ENCODE results near the gene SOX11.
"Not testable (repeated sequence)": the region's sequence is repeated elsewhere in the genome, so short reads cannot be mapped to it uniquely, and the experiment has no call there.

The SOX11 gene

GRCh38 chr2:5691985-5692529, at the start of gene SOX11:
Gene SOX11 (plus strand): TSS chr2:5692384. CDS start chr2:5692722, 338 bp downstream.
- DNase-seq, result no peak

GRCh38 chr2:5652734-5653133, 39.5 kb upstream of the SOX11 start:
- not testable (repeated sequence) for DNase-seq

- DNase-seq, result not testable (repeated sequence)
Observed at GRCh38 chr2:5653756-5654155, 38.4 kb upstream of the SOX11 start.

GRCh38 chr2:5657231-5657630, 35.0 kb upstream of the SOX11 start:
- DNase-seq, result no peak

GRCh38 chr2:5660591-5660990, 31.6 kb upstream of the SOX11 start:
- DNase-seq, result no peak

- no peak for DNase-seq
Observed at GRCh38 chr2:5661362-5661761, 30.8 kb upstream of the SOX11 start.

GRCh38 chr2:5664278-5664681, 27.9 kb upstream of the SOX11 start:
- no peak for DNase-seq

- DNase-seq, result no peak
Observed at GRCh38 chr2:5665066-5665465, 27.1 kb upstream of the SOX11 start.

GRCh38 chr2:5666798-5667197, 25.4 kb upstream of the SOX11 start:
- DNase-seq, result no peak

- not testable (repeated sequence) for DNase-seq
Observed at GRCh38 chr2:5667655-5668054, 24.5 kb upstream of the SOX11 start.

GRCh38 chr2:5668682-5669250, 23.4 kb upstream of the SOX11 start:
- DNase-seq, result no peak

- DNase-seq, result no peak
Observed at GRCh38 chr2:5672749-5673144, 19.4 kb upstream of the SOX11 start.

- DNase-seq, result no peak
Observed at GRCh38 chr2:5673145-5674025, 18.8 kb upstream of the SOX11 start.

GRCh38 chr2:5674026-5674340, 18.2 kb upstream of the SOX11 start:
- DNase-seq, result no peak

GRCh38 chr2:5677133-5677532, 15.1 kb upstream of the SOX11 start:
- no peak for DNase-seq

GRCh38 chr2:5683471-5683870, 8.7 kb upstream of the SOX11 start:
- DNase-seq, result no peak

- DNase-seq, result no peak
Observed at GRCh38 chr2:5685225-5685624, 7.0 kb upstream of the SOX11 start.

GRCh38 chr2:5686068-5686467, 6.1 kb upstream of the SOX11 start:
- DNase-seq, result no peak

- DNase-seq, result no peak
Observed at GRCh38 chr2:5686536-5686935, 5.6 kb upstream of the SOX11 start.

- DNase-seq, result no peak
Observed at GRCh38 chr2:5689750-5690149, 2.4 kb upstream of the SOX11 start.

- no peak for DNase-seq
Observed at GRCh38 chr2:5690286-5690685, 1.9 kb upstream of the SOX11 start.

GRCh38 chr2:5690718-5691220, 1.4 kb upstream of the SOX11 start:
- no peak for DNase-seq

GRCh38 chr2:5691221-5691984, 781 bp upstream of the SOX11 start:
- no peak for DNase-seq
